SU-DHL-6 (cell line): Measurements from ENCODE around the gene NBPF1.

ENCODE experiments used
- CTCF ChIP-seq: fragments of 200-600 bp; sonication (generic); IDR thresholded peaks from one replicate; pipeline ENCODE4 v1.5.1; 2017; ENCODE audit warnings: antibody characterized with exemption, mild to moderate bottlenecking, low read length, moderate library complexity; ENCODE audit not compliant: insufficient read depth, poor library complexity, severe bottlenecking
- EZH2phosphoT487 ChIP-seq: fragments of 200-600 bp; sonication (generic), shearing (Covaris generic); conservative IDR thresholded peaks from 2 replicates; pipeline ENCODE4 v1.6.1; 2018; ENCODE audit warnings: mild to moderate bottlenecking, antibody characterized with exemption, low read length, moderate library complexity, mixed read lengths

DNA sequence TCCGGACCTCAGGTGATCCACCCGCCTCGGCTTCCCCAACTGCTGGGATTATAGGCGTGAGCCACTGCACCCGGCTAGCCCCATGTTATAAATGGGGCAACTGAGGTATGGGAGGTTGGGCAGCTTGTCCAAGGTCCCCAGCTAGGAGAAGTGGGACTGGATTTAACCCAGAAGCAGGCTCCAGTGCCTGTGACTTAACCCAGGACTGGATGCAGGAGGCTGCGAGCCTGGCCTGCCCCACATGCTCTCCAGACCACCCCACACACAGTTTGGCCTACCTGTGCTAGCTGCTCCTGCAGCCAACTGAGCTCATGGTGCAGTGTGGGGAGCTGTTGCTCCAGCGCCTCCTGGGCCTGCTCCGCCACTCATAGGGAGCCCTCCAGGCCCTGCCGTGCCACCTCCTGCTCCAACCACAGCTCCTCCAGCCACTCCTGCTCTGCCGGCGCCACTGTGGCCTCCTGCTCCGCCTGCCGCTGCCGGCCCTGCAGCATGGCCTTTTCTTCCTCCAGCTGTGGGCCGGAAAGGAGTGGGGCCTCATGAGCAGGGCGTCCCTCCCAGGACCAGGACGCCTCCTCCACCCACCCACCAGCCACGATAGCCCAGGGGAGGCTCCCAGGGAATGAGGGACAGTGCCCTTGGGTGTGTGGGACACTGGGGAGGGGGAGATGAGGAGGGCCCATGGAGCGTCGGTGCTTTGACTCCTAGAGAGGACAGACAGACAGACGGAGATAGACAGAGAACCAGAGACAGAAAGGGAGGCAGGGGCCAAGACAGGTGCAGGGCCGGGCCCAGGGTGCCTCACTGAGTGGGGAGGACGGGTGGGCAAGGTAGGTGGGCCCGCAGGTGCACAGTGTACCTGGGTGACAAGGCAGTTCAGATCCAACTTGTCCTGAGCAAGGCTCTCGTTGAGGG is 12.4 kb upstream of the NBPF1 start:
- TF ChIP-seq CTCF: no peak
- TF ChIP-seq EZH2phosphoT487: no peak
